ENCODE data around the gene TMCC2. TPM values are rescaled to one million over a fixed set of nuclear protein-coding genes. Genes with fewer than 3 reads are reported as not detected.
"Not testable (repeated sequence)": the region's sequence is repeated elsewhere in the genome, so short reads cannot be mapped to it uniquely, and the experiment has no call there.

TMCC2 gene
- total RNA-seq, 4 donors from 2014 or later = 0.80 to 1.2 (median 1.1) TPM; not detected in 1

DNA sequence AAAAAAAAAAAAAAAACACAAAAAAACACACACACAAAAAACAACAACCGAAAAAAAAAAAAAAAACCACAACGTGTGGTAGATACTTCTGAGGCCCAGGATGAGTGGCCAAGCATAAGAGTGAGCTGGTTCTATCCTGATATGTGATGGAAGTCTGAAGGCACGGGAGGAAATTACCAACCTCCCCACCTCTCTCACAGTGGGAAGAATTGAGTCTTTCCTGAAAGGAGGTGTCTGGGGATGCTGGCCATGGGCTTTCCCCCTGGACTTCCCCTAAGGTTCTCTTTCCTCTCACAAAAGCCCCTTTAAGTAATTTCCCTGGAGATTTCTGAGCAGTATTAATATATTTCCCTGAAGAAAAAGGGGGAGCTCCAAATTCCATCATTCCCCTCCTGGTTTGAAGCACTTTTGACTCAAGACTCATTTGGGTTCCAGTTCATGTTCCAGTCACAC is 5.2 kb downstream of the TMCC2 start:
- in situ Hi-C loops (cut with MboI; ENCODE audit: low pct_ligation_motif_present in 1 of 4, low pct_unique_long_range_greater_than_20kb in 1 of 4, low sequenced_read_pairs in 3 of 4) (no loop called here), intact Hi-C loops (cut with DNase I; ENCODE audit: low total_unique reads) (no loop called here)
- Histone ChIP-seq H3K4me3 (no peak overlapping the region), H3K27me3 (peaks cover 11% of the 10 kb centered on the region), H3K36me3 (no peaks in the 10 kb centered on the region), H3K4me1 (peaks cover 0 to 25% (median 21%) of the 10 kb centered on the region in 4 donors), H3K27ac (no peak overlapping the region), H3K9me3 (no peaks in the 10 kb centered on the region)
- DNase-seq = no peak
- WGBS, 2 donors (ENCODE audit: low coverage in 1 of 2) = 70 to 73% methylated on average over 2 to 3 of the region's 3 CpGs
- no peak for TF ChIP-seq POLR2A (IDR thresholded peaks at IDR 0.05)
- no peak for TF ChIP-seq EP300 (IDR thresholded peaks at IDR 0.05; ENCODE audit: low read depth)
- TF ChIP-seq POLR2AphosphoS5 (IDR thresholded peaks at IDR 0.05) = no peak

DNA sequence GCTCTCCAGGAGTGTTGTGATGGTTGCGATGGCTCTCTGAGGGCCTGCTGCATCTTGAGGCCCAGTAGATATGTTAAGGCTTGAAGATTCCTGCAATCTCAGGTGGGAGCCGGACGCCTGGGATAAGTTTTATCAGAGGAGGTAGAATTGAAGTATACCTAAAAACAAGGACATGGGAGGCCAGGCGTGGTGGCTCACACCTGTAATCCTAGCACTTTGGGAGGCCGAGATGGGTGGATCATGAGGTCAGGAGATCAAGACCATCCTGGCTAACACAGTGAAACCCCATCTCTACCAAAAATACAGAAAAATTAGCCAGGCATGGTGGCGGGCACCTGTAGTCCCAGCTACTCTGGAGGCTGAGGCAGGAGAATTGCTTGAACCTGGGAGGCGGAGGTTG is 6.2 kb downstream of the TMCC2 start:
- 94 to 97% methylated on average over 7 of the region's 7 CpGs for WGBS, 2 donors (ENCODE audit: low coverage in 1 of 2)
- H3K27me3 ChIP-seq; in situ Hi-C loops (cut with MboI; ENCODE audit: low pct_ligation_motif_present in 1 of 4, low pct_unique_long_range_greater_than_20kb in 1 of 4, low sequenced_read_pairs in 3 of 4); H3K27ac ChIP-seq; H3K9me3 ChIP-seq; H3K36me3 ChIP-seq; intact Hi-C loops (cut with DNase I; ENCODE audit: low total_unique reads); H3K4me3 ChIP-seq; DNase-seq: not testable (repeated sequence)
- H3K4me1 ChIP-seq = peaks cover 0 to 15% (median 11%) of the 10 kb centered on the region in 4 donors

DNA sequence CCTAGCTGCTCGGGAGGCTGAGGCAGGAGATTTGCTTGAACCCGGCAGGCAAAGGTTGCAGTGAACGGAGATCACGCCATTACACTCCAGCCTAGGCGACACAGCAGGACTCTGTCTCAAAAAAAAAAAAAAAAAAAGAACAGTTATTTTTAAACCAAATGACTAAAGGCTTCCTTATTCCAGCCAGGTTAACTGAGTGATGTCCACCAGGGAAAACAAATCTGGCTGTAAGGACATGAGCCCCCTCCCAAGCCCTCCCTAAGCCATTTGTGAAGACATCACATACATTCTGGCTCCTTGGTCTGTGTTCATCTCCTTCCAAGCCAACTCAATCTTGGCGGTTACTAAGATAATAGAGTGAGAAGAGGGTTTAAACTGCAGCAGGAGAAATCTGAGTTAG is 8.2 kb downstream of the TMCC2 start:
- H3K4me3 ChIP-seq = no peak overlapping the region
- no peaks in the 10 kb centered on the region for H3K9me3 ChIP-seq
- no peak for DNase-seq
- no peak for TF ChIP-seq POLR2A (IDR thresholded peaks at IDR 0.05)
- TF ChIP-seq POLR2AphosphoS5 (IDR thresholded peaks at IDR 0.05) = no peak
- no peak for TF ChIP-seq EP300 (IDR thresholded peaks at IDR 0.05; ENCODE audit: low read depth)
- TF ChIP-seq, protein P1, sequence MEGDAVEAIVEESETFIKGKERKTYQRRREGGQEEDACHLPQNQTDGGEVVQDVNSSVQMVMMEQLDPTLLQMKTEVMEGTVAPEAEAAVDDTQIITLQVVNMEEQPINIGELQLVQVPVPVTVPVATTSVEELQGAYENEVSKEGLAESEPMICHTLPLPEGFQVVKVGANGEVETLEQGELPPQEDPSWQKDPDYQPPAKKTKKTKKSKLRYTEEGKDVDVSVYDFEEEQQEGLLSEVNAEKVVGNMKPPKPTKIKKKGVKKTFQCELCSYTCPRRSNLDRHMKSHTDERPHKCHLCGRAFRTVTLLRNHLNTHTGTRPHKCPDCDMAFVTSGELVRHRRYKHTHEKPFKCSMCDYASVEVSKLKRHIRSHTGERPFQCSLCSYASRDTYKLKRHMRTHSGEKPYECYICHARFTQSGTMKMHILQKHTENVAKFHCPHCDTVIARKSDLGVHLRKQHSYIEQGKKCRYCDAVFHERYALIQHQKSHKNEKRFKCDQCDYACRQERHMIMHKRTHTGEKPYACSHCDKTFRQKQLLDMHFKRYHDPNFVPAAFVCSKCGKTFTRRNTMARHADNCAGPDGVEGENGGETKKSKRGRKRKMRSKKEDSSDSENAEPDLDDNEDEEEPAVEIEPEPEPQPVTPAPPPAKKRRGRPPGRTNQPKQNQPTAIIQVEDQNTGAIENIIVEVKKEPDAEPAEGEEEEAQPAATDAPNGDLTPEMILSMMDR (IDR thresholded peaks at IDR 0.05) = no peak
- 81 to 87% methylated on average over 3 to 6 of the region's 6 CpGs for WGBS, 2 donors (ENCODE audit: low coverage in 1 of 2)
- H3K27ac ChIP-seq = no peak overlapping the region
- H3K27me3 ChIP-seq = no peaks in the 10 kb centered on the region
- no peaks in the 10 kb centered on the region for H3K36me3 ChIP-seq
- in situ Hi-C loops (cut with MboI; ENCODE audit: low pct_ligation_motif_present in 1 of 4, low pct_unique_long_range_greater_than_20kb in 1 of 4, low sequenced_read_pairs in 3 of 4) (no loop called here), intact Hi-C loops (cut with DNase I; ENCODE audit: low total_unique reads) (no loop called here)
- no peaks in the 10 kb centered on the region for H3K4me1 ChIP-seq

DNA sequence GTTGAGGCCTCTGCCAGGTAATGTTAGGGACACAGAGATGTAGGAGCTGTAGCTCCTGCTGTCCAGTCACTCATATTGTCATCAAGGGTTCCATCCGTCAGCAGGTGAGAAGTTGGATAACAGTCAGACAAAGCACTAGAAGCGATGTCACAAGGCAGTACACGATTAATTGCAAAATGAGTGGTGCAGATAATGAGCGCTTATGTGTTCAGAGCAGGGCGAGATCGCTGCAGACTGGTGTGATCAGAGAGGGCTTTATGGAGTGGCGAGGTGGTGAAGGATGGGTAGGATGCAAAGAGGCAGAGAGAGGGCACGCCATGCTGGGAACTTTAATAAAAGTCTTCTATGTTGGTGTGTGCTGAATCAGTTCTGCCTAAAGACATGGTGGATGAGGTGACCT is 8.8 kb downstream of the TMCC2 start:
- no peaks in the 10 kb centered on the region for H3K9me3 ChIP-seq
- DNase-seq = no peak
- WGBS, 2 donors (ENCODE audit: low coverage in 1 of 2) = 94 to 96% methylated on average over 8 of the region's 8 CpGs
- H3K36me3 ChIP-seq = no peaks in the 10 kb centered on the region
- no peaks in the 10 kb centered on the region for H3K4me1 ChIP-seq
- intact Hi-C loops (cut with DNase I; ENCODE audit: low total_unique reads) (no loop called here), in situ Hi-C loops (cut with MboI; ENCODE audit: low pct_ligation_motif_present in 1 of 4, low pct_unique_long_range_greater_than_20kb in 1 of 4, low sequenced_read_pairs in 3 of 4) (no loop called here)
- H3K27ac ChIP-seq = no peak overlapping the region
- TF ChIP-seq POLR2AphosphoS5 (IDR thresholded peaks at IDR 0.05) = no peak
- TF ChIP-seq, protein P1 (IDR thresholded peaks at IDR 0.05) = no peak
- TF ChIP-seq POLR2A (IDR thresholded peaks at IDR 0.05) = no peak
- TF ChIP-seq EP300 (IDR thresholded peaks at IDR 0.05; ENCODE audit: low read depth) = no peak
- H3K4me3 ChIP-seq = no peak overlapping the region
- H3K27me3 ChIP-seq = no peaks in the 10 kb centered on the region

DNA sequence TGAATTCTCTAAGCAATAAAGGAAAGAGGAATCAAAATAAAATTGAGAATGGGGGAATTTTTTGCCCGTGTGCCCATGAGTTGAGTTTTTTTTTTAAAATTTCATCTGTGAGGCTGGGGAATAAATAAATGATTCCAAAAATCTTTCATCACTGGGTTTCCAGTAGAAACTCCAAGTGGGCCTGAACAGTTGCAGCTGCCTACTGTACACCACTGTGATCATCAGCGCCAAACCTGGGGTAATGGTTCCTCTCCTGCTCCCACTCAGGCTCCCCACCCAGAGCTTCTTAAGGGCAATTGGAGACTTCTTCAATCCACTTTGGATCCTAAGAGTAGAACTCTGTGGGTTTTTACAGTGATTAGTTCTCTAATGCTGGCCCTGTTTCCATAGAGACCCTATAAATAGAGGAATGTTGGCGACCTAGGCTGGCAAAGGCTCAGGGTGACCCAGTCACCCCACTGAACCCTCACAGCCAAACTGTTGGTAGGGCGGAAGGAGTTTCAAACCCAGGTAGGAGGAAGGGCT is 9.3 kb downstream of the TMCC2 start:
- no peaks in the 10 kb centered on the region for H3K27me3 ChIP-seq
- TF ChIP-seq POLR2AphosphoS5 (IDR thresholded peaks at IDR 0.05) (no peak), POLR2A (IDR thresholded peaks at IDR 0.05) (no peak), EP300 (IDR thresholded peaks at IDR 0.05; ENCODE audit: low read depth) (no peak)
- TF ChIP-seq, protein P1 (IDR thresholded peaks at IDR 0.05) = no peak
- H3K36me3 ChIP-seq = no peaks in the 10 kb centered on the region
- no peak overlapping the region for H3K4me3 ChIP-seq
- intact Hi-C loops (cut with DNase I; ENCODE audit: low total_unique reads) (no loop called here), in situ Hi-C loops (cut with MboI; ENCODE audit: low pct_ligation_motif_present in 1 of 4, low pct_unique_long_range_greater_than_20kb in 1 of 4, low sequenced_read_pairs in 3 of 4) (no loop called here)
- no peak overlapping the region for H3K27ac ChIP-seq
- WGBS, 2 donors (ENCODE audit: low coverage in 1 of 2) = 73 to 86% methylated on average over 3 to 4 of the region's 4 CpGs
- no peak for DNase-seq
- no peaks in the 10 kb centered on the region for H3K9me3 ChIP-seq
- H3K4me1 ChIP-seq = no peaks in the 10 kb centered on the region

All from transverse colon (tissue), 4 donors.